ENCODE data around the gene PTPN9.
A peak's percentile ranks its signal among the peaks of the same experiment; 100 is the strongest.
"Not testable (repeated sequence)": the region's sequence is repeated elsewhere in the genome, so short reads cannot be mapped to it uniquely, and the experiment has no call there.

PTPN9 gene

DNA sequence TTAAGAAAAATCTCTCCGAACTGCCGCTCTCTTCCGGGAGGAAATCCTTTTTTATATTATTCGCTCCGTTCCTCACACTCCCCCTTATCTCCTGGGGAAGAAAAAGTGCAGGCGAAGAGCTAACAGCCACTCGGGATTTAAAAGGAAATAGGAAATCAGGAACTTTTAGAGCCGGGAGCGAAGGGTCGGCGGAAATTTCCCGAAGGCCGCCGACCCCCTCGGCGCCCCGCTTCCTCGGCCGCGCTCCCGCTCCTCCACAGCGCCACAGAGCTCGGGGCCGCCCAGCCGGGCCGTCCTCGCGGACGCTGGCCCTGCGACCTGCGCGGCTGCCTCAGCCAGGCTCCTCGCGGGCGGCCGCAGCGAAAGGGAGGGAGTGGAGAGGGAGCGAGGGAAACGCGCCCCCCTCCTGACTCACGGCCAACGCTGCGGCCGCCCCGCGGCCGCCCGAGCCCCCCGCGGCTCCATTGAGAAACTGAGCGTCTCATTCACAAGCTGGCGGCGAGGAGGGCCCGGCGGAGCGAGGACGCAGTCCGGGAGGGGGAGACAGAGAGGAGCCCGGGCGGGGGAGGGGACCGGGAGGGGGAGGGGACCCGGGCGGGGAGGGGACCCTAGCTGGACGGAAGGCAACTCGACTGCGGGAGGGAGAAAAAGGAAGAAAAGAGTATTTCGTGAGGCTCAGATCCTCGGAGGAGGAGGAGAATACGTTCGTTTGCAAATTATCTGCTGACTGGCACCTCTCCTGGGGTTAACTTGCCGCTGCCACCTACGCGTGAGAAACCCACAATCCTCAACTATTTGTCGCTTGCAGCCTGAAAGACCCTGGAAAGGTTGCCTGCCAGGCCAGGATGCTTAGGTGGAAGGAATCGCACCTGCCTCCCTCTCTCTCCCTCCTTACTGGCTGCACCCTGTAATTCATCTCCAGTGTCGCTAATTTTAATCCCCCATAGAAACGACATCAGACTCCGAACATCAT, at the start of gene PTPN9:
TSS of gene PTPN9 (minus strand) at position 368 of the 973 bp plus-strand sequence. CDS start 539 bp downstream, outside the sequence.
- peak; percentile 76 to 84 for DNase-seq

DNA sequence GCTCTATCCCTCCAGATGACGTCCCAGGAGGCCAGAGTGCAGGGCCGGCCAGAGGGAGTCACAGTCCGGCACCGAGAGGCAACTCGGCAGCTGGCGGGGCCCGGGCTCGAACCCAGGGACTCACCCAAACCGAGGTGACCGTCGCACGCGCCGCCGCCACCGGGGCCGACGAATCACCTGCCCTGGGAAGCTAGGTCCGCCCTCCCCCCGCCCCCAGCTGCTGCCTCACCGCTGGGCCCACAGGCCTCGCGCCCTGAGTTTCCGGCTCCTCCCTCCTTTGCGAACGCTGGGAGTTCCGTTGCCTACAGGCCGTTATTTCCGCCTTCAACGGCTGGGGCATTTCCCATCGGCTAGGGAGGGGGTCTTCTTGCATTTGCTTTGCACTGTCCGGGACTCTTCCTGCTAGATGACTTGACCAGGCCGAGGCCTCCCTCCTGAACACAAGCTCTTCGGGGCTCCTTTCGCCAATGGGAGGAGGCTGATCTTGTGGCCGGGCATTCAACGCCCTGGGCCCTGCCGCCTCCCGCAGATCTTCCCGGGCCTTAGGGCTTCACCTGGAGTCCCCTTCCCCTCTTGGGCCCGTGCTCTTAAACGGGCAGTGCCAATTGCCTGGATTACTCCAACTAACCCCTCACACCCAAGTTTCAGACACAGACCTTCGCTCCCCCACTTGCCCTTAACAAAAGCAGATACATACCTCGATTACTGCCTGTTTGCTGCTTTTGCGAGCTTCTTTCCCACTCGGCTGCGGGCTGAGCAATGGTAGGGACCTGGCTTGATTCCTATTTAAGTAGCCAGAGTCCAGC, 46.6 kb upstream of the PTPN9 start, which contains the start of gene SNUPN:
TSS of gene SNUPN (minus strand) at position 184 of the 806 bp plus-strand sequence. CDS start 4,674 bp downstream, outside the sequence.
- peak; percentile 92 to 93 for DNase-seq

DNA sequence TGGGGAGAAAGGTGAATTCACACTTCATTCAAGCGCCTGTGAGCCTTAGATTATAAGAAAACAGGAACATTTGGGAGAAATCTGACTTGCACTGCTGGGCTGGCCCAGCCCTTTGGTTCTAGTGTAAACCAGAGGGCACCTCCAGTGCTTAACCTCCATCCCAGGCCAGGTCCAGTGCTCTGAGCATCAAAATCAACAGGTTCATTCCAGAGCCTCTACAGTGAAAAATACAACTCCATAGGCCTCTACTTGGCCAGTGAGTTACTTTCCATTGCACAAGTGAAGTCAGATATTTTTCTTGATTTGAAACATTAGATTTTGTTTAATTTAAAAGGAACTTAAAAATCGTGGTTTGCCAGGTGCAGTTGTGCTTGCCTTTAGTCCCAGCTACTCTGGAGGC, 43.4 kb upstream of the PTPN9 start:
- no peak for DNase-seq

DNA sequence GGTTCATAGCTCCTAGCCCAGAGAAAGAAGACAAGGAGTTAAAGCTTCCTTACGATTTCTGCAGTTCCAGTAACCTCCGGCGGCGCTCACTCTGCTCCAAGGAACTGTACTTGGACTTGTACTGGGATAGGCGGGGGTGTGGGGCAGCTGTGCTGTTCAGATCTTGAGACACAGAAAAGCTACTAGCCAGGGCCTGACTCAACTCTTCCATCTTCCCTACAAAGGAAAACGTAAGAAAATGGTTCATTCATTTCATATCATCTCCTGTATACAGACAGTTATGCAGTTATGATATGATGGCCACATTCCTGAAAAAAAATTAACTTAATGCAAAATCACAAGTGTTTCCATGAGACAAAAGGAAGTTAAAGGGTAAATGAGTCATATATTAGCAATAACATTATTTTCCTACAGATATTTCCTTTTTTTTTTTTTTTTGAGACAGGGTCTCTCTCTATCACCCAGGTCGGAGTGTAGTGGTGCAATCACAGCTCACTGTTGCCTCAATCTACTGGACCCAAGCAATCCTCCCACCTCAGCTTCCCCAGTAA, 41.8 kb upstream of the PTPN9 start:
- no peak for DNase-seq

DNA sequence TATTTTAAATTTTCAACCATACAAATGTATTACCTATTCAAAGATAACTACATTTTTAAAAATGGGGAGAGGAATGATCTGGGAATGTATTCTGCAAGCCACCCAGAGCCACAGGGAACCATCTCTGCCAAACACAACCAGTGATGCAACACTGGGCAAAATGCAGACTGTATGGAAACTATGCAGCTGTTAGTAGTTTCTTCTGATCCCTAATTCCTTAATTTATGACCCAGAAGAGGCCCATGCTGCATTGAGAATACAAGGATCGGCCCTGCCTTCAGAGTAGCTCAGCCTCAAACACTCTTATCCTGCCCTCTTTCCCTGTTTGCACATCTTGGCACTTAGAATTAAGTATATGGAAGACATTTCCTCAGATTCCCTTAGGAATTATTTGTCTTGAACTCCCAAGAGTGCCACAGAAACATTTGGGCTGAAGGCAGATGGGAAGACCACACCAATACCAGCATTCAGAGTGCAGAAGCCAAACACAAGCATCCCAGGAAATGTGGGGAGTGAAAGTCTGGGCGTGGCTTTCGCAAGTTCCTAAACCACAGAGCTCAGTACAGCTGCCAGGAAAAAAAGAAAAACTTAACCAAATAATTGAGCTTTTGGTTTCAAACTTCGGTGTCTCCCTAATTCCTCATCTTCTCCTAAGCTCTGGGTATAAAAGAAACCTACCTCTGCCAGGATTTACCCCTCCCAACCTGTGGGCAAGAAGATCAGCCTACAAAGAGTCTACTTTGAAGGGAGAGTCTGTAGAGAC, 41.1 kb upstream of the PTPN9 start:
- no peak for DNase-seq

DNA sequence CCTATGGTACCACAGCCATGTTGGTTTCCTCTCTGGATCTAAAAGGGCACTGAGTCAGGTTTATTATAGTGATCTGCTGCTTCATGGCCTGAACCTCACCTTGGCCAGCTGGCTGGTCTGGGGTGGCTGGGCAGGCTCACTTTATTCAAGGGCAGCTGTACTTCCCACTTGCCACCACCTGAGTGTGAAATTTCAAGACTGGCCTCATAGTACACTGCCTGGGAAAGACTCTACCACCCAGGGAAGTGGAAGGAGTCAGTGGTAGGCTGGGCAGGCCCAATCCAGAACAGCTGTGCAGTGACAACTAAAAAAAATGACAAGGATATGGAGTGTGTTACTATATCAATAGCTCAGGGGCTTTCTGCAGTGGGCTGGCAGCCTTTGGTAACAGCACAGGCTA, 37.7 kb upstream of the PTPN9 start:
- DNase-seq = no peak

DNA sequence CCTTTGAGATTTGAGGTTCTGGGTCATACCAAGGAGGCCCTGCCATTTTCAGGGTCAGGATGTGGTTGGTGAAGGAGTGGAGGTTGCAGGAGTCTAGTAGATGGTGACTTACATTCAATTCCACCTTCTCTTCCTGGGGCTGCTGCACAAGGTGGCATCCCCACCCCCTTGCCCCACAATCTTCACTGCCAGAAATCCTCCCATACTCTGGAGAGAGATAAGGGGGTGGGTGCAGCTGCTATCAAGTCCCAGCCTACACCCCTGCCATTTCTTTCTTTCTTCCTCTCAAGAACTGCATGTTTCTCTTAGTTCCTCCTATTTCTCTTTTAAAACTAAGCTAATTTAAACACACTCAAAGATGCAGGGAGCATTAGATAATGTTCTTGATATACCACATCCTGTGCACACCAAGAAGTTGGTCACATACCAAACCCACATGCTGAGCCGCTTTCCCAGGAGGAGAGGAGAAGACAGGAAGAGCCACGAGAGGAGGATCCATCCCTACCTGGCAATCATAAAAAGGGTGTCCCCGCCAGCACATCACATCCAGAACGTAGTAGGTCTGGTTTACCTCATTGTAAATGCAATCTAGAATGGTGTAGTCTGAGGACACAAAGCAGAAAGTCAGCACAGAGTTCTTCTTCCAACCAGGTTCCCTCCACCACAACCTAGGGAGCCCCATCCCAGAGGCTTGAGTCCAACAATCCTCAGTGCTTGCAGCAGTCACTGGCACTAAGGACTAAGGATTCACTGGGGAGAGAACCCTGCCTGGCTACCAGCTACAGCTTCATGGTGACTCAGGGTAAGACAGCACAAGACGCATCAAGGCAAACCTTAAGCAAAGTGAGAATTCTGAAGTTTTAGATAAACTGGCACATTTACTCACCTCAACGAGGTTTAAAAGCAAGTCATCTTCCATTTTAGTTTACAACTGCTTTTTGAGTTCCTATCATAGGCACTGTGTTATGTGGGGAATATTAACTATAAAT, 27.9 kb upstream of the PTPN9 start:
- DNase-seq = no peak

DNA sequence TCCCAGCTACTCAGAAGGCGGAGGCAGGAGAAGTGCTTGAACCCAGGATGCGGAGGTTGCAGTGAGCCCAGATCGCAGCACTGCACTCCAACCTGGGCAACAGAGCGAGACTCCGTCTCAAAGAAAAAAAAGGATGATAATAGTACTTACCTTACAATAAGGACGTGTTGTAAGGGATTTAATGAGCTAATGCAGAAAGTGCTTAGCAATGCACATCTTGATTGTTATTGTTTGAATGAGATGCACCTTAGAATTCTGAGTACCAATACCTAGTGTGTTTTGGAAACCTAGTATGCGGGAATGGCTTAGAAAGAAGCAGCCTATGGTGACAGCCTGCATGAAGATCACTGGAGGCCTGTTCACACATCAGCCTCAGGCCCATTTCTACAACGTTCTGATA, 26.9 kb upstream of the PTPN9 start:
- DNase-seq = no peak

DNA sequence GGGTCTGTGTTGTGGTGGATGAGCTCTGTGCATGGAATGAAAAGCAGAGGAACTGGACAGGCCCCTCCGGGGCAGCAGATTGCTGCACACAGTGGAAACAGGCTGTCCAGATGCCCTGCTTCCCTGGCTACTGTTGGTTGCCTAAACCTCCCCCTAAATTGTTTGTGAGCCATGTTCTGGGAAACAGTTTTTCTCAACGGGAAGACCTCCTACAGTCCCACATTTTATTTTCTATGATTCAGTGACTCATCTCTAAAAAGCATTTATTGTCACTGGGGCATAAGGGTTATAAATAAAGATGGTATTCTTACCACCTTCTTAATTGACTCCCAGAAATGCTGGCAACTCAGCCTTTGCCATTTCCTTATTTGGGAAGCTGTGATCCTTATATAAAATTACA, 20.3 kb upstream of the PTPN9 start:
- DNase-seq = no peak

DNA sequence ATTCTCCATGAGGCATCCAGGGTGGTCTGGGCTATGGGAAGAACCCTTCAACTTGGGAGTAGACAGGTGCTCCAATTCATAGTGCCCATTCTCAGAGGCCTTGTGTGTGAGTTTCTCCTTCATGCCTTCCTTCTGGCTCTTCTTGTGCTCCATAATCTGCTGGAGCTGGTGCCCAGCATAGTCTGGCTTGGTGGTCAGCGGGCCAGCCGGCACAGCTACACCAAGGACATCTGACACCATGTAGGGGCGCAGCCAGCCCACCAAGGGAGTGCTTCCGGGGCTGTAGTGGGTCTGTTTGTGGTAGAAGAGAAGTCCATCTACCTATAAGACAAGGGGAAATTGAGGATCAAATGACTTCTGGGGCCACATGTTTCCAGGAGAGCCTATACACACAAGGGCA, 19.2 kb upstream of the PTPN9 start:
- DNase-seq = no peak

DNA sequence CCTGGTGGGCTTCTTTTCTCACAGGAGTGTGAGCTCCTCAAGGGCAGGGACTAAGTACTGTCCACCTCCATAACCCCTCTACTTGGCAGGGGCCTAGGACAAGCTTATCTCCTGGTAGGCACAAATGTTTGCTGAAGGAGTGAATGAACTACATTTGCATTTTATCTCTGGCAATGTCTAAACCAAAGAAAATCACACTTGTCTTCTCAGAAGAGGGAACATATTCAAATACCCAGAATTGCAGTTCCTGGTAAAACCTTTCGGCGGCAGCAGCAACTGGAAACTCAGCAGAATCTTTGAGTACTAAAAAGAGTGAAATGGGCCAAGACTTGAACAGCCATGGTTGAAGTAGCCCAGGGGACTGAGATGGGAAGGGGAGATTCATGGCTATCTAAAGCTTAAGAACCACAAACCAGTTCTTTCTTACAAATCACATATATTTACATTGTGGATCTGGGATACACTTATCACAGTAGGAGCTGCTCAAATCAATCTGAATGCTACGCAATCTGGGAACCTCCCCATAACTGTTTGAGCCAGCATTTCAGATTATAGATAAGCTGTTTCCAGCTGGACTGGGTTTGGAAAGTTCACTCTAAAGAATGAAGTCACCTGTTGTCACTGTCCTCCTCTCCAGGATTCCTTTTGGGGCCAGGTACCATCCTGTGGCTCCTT, 18.7 kb upstream of the PTPN9 start:
- no peak for DNase-seq

DNA sequence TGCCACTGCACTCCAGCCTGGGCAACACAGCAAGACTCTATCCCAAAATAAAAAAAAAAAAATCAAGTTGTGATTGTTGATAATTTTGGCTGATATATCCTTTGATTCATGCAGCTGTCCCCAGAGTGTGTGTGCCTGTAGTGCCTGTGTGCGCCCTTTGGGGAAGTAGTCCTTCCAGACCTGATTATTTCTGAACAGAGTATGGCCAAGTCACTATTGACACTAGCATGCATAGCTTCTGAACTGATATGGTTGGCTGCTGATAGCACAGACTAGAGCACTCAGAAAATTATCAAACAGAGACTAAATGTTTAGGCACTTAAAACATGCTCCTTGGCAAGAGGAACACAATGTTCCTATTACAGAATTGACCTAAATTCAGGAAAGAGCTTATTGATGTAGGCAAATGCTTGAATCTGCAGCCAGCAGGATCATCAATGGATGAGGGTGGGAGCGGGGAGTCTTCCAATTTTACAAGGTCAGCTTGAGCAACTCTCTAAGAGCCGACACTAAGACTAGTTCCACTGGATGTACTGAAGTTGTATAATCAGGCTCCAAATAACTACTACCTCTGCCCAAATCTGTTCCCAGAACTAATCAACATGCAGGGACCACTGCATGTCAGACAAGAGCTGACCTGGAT, 17.7 kb upstream of the PTPN9 start:
- DNase-seq = no peak

DNA sequence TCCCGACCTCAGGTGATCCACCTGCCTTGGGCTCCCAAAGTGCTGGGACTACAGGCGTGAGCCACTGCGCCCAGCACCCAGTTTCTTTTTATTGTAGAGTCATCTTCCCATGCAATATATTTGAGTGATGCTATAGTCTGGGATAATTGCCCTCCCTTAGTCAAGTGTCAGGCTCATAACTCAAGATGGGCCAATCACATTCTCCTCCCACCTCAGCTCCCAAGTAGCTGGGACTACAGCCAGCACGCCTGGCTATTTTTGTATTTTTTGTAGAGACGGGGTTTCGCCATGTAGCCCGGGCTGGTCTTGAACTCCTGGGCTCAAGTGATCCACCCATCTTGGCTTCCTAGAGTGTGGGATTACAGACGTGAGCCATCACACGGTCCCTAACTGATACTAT, 15.2 kb upstream of the PTPN9 start:
- no peak for DNase-seq

DNA sequence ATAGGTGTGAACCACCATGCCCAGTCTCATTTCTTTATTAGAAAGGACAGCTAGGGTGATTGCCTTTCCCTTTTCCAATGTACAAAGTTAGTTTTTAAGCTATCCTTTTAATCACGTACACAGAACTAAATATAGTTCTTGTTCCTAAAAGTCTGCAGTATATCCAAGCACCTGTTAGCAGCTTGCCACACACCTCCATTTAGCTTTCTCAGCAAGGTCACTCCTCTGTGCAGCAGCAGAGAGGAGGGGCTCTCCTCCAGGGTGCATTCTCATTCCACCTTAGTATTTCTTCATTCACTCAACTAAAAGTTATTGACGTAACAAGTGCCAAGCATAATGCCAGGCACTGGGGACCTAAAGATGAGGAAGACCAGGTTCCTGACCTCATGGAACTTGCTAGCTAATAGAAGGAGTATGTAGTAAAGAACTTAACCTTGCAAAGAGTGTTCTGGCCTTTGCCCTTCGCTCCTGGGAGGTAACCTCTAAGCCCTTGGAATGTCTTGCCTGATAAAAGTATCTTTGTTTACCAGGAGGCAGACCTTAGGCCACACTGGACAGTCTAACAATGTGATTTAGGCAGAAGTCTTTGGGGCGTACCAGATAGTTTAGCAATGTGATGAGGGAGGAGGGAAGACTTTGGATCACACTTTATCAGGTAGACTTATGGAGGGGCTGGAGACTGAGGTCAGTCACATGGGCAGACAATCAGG, 12.7 kb upstream of the PTPN9 start:
- DNase-seq = no peak

DNA sequence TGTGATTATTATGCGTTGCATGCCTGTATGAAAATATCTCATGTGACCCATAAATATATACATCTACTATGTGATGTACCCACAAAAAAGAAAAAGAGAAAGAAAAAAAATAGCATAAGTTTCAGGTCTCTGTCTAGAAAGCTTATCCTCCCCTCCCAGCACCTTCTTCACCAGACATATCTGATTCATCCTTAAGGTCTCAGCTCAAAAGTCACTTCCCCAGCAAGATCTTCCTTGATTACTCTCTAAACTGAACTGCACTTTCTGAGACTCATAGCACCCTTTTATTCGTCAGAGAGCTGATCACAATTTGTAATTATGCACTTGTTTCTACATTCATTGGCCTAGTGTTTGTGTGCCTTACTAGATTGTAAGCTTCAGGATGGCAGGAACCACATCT, 11.1 kb upstream of the PTPN9 start:
- DNase-seq = no peak

DNA sequence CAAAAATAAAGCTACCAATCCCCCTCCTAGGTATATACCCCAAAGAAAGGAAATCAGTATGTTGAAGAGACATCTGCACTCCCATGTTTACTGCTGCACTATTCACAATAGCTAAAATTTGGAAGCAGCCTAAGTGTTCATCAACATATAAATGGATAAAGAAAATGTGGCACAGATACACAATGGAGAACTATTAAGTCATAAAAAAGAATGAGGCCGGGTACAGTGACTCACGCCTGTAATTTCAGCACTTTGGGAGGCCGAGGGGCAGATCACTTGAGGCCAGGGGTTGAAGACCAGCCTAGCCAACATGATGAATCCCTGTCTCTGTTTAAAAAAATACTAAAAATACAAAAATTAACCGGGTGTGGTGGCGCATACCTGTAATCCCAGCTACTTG, 10.0 kb upstream of the PTPN9 start:
- no peak for DNase-seq

DNA sequence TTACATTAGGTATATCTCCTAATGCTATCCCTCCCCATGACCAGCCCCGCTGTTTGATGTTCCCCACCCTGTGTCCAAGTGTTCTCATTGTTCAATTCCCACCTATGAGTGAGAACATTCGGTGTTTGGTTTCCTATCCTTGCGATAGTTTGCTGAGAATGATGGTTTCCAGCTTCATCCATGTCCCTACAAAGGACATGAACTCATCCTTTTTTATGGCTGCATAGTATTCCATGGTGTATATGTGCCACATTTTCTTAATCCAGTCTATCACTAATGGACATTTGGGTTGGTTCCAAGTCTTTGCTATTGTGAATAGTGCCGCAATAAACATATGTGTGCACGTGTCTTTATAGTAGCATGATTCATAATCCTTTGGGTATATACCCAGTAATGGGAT, 7.3 kb upstream of the PTPN9 start:
- not testable (repeated sequence) for DNase-seq

DNA sequence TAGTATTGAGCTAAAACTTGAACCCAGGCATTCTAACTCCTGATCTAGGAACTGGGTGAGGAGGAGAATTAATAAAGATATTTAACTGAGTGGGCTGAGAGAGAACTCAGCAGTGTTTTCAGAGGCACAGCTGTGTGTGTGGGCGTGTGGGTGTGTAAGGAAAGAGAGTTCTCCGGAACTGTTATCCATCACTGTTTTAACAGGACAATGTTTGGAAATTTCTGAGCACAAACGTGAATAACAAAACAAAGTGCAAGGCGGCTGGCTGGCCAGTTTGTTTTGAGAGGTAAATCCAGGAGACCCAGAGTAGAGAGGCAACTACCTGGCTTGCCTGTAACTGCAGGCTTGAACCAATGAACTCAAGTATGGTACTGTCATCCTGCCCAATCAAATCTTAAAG, 5.0 kb upstream of the PTPN9 start:
- no peak for DNase-seq

DNA sequence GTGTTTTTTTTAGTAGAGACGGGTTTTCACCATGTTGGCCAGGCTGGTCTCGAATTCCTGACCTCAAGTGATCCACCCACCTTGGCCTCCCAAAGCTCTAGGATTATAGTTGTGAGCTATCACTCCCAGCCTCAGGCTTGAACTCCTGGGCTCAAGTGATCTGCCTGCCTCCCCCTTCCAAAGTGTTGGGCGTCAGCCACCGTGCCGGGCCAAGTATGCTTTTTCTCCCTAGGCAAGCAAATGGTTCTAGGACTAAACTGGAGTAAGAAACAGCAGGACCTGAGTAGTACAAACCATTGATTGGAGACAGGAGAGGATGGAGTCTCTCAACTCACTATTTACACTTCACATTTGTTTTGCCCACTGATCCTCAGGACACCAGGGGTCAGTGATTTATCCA, 4.6 kb upstream of the PTPN9 start:
- no peak for DNase-seq

DNA sequence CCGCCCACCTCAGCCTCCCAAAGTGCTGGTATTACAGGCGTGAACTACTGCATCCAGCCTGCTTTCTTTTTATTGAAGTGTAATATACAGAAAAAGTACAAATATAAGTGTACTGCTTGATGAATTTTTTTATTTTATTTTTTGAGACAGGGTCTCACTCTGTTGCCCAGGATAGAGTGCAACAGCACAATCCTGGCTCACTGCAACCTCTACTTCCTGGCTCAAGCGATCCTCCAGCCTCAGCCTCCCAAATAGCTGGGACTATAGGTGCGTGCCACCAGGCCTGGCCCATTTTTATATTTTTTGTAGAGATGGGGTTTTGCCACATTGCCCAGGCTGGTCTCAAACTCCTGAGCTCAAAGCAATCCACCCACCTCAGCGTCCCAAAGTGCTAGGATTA, 3.8 kb upstream of the PTPN9 start:
- not testable (repeated sequence) for DNase-seq

Data from NCI-H2081 (cell line).